Measurements from ENCODE around the gene IGFL4.

Gene IGFL4

DNA sequence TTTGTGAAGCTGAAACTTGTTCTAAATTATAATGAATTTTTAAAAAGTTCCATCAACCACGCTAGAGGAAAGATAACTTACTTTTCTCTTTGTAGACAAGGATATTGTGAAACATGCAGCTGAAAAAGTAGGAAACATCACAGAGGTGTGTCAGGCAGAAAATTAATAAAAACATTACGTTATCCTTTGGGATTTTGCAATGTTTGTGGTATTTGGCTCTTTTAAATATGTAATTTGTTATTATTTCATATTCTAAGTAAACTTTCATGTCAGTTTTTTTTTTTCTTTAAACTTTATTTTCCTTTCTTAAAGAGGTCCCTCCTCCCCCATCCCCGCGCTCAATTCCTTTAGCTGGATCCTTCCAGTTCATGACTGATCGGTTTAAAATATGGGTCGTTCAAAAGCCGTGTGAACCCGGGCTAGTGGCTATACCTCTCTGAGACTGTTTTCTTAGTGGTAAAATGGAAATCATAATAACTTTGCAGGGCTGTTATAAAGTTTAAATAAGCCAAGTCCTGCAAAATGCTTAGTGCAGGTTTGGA, 46.3 kb downstream of the IGFL4 start:
- DNase-seq (ENCODE audit: low spot score), result no peak

DNA sequence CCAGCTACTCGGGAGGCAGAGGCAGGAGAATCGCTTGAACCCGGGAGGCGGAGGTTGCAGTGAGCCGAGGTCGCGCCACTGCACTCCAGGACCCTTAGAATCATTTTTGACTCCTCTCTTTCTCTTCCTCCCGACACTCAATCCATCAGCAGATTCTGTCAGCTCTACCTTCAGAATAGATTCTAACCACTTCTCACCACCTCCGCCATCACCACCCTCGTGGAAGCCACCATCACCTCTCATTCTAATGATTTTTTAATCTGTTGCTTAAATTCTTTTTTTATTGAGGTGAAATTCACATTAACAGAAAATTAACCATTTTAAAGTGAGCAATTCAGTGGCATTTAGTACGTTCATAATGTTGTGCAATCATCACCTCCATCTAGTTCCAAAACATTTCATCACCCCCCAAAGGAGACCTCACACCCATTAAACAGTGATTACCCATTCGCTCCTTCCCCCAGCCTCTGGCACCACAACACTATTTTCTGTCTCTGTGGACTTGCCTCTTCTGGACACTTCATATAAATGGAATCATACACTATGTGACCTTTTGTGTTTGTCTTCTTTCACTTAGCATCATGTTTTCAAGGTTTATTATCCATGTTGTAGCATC, 50.6 kb downstream of the IGFL4 start:
- DNase-seq (ENCODE audit: low spot score), result no peak
